Esophagus muscularis mucosa (tissue), 4 donors: ENCODE results near the gene SNX18. TPM values are rescaled to one million over a fixed set of nuclear protein-coding genes. Genes with fewer than 3 reads are reported as not detected.
A peak's percentile ranks its signal among the peaks of the same experiment; 100 is the strongest.

ENCODE experiments used
- DNase-seq: peaks from one replicate; pipeline ENCODE4 v3.0.0-alpha.2; 2017; ENCODE audit errors: extremely low spot score
- H3K27ac ChIP-seq, 4 donors: fragments of 200-600 bp; sonication (generic); replicated peaks in 1 of 4; 1 replicate in 3 of 4; 2 replicates in 1 of 4; pipeline ENCODE4 v1.5.1; 2016 to 2019; ENCODE audit warnings: mild to moderate bottlenecking in 1 of 4
- H3K27me3 ChIP-seq, 4 donors: fragments of 200-600 bp; sonication (generic); one replicate each; pipeline versions ENCODE4 v1.5.1 to v1.6.0; 2016 to 2019
- H3K36me3 ChIP-seq, 4 donors: fragments of 200-600 bp; sonication (generic); one replicate each; pipeline ENCODE4 v1.5.1; 2016 to 2019
- H3K4me1 ChIP-seq, 4 donors: fragments of 200-600 bp; sonication (generic); one replicate each; pipeline ENCODE4 v1.5.1; 2016 to 2019
- H3K4me3 ChIP-seq, 4 donors: fragments of 200-600 bp; sonication (generic); 1 replicate in 2 of 4; 2 replicates in 2 of 4; pipeline ENCODE4 v1.5.1; 2016 to 2019; ENCODE audit warnings: mild to moderate bottlenecking in 4 of 4, moderate library complexity in 1 of 4
- H3K9me3 ChIP-seq, 4 donors: fragments of 200-600 bp; sonication (generic); 1 replicate in 3 of 4; 2 replicates in 1 of 4; pipeline ENCODE4 v1.5.1; 2016 to 2019
- CTCF ChIP-seq, 3 experiments: fragments of 200-600 bp in 2 of 3; fragments of 450-650 bp in 1 of 3; sonication (generic) in 2 of 3; IDR thresholded peaks; one replicate each; pipeline ENCODE4 v1.5.1; 2017 to 2019; ENCODE audit warnings: antibody characterized with exemption in 3 of 3, mild to moderate bottlenecking in 2 of 3, moderate library complexity in 1 of 3
- EP300 ChIP-seq: sonication (generic); formaldehyde crosslinking; IDR thresholded peaks from one replicate; pipeline ENCODE4 v1.6.1; 2017; ENCODE audit warnings: antibody characterized with exemption
- POLR2A ChIP-seq: fragments of 450-650 bp; IDR thresholded peaks from one replicate; pipeline ENCODE4 v1.6.1; 2017; ENCODE audit warnings: antibody characterized with exemption, moderate library complexity, mild to moderate bottlenecking, low read depth
- POLR2AphosphoS5 ChIP-seq, 2 donors: sonication (generic); formaldehyde crosslinking; IDR thresholded peaks; one replicate each; pipeline ENCODE4 v1.6.1; 2017; ENCODE audit warnings: antibody characterized with exemption in 2 of 2
- WGBS: methylation state at CpG from one replicate; pipeline ENCODE4 v1.1.5; 2018; 5-methylcytosine and 5-hydroxymethylcytosine counted together
- intact Hi-C: fragments of 100-400 bp; cut with DNase I; formaldehyde crosslinking; loops from one replicate; pipeline ENCODE4 v1.15.1; 2023
- total RNA-seq, 4 donors: library from RNA; depleted of rRNA; stranded (reverse); fragments of >200 nt; gene quantifications; one replicate each; pipeline versions ENCODE4 v1.1.0 to v1.2.1, GENCODE V29; 2016

SNX18 gene
- total RNA-seq, 4 donors from 2014 or later, result 34.1 to 93.3 (median 57.4) TPM

DNA sequence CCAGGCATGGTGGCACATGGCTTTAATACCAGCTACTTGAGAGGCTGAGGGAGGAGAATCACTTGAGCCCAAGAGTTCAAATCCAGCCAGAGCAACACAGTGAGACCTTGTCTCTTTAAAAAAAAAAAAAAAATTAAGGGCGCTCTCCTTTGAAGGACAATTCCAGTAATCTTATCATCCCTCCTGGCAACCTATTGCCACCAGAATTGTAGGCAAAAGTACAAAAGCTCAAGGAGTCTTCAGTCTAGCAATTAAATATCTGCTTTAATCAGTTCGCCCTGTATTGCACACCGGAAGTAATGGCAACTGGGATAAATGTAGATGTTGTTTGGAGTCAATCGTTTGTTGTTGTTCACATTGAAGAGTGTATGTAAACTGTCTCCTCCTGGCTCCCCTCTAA is 7.7 kb downstream of the SNX18 start:
- no peak for TF ChIP-seq EP300
- no peak for TF ChIP-seq CTCF (IDR thresholded peaks at IDR 0.05)
- TF ChIP-seq POLR2AphosphoS5 (IDR thresholded peaks at IDR 0.05), result no peak
- TF ChIP-seq POLR2A, result no peak
- peaks cover 71 to 98% (median 89%) of the 10 kb centered on the region in 4 donors for H3K4me1 ChIP-seq
- no peak overlapping the region for H3K4me3 ChIP-seq
- no peak for DNase-seq
- H3K36me3 ChIP-seq, result no peaks in the 10 kb centered on the region
- WGBS, result 97% methylated on average over 4 of the region's 4 CpGs
- H3K9me3 ChIP-seq, result no peaks in the 10 kb centered on the region
- no peaks in the 10 kb centered on the region for H3K27me3 ChIP-seq
- H3K27ac ChIP-seq, result peak overlapping the region in 1 of 4 donors; percentile 64
- intact Hi-C loops, result no loop called here

DNA sequence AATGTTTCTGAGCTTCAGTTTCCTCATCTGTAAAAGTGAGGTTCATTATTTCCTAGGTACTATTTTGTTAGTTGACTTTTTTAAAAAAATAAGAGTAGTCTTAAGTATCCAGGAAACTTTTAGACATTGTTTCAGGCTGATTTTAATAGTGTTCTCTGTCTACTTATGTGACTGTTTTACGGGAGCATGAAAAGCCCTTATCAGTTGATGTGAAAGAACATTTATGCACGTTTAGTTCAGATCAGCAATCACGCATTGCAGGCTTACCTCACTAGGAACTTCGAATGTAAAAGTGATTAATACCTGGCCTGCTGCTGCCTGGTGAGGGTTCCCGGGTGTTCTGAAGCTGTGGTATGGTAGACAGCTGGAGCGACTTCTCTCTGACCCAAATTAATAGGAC is 8.1 kb downstream of the SNX18 start:
- no peaks in the 10 kb centered on the region for H3K36me3 ChIP-seq
- 78% methylated on average over 6 of the region's 6 CpGs for WGBS
- no peaks in the 10 kb centered on the region for H3K27me3 ChIP-seq
- intact Hi-C loops, result no loop called here
- H3K27ac ChIP-seq, result no peak overlapping the region
- no peaks in the 10 kb centered on the region for H3K9me3 ChIP-seq
- DNase-seq, result no peak
- H3K4me3 ChIP-seq, result no peak overlapping the region
- TF ChIP-seq CTCF (IDR thresholded peaks at IDR 0.05) (no peak), EP300 (no peak), POLR2AphosphoS5 (IDR thresholded peaks at IDR 0.05) (no peak), POLR2A (no peak)
- H3K4me1 ChIP-seq, result peaks cover 67 to 94% (median 88%) of the 10 kb centered on the region in 4 donors

DNA sequence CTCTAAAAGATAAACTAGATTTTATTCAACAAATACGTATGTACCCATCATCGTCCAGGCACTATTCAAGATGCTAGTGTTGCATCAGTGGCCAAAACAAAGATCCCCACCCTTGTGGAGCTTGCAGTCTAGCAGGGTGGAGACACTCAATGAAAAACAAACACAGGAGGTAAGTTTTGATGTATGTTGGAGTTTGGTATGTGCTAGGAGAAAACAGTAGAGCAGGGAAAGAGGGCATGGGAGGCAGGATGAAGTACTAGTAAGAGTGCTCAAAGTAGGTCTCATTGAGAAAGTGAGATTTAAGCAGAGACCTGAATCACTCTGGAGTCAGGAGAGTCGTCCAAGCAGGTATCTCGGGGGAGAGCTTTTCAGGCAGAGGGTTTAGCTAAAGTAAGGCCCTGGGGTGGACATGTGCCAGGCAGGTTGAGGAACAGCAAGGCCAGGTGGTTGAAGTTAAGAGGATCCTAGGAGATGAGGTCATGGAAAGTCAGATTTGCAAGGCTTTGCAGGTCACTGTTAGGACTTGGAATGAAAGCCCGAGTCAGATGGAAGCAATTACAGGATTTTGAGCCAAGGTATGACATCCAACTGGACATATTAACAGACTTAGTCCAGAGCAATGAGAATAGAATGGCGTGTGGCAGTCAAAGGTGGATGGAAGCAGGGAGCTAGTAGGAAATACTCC is 9.2 kb downstream of the SNX18 start:
- peaks cover 61 to 93% (median 84%) of the 10 kb centered on the region in 4 donors for H3K4me1 ChIP-seq
- intact Hi-C loops, result no loop called here
- no peaks in the 10 kb centered on the region for H3K36me3 ChIP-seq
- 86% methylated on average over 6 of the region's 6 CpGs for WGBS
- H3K27me3 ChIP-seq, result no peaks in the 10 kb centered on the region
- no peaks in the 10 kb centered on the region for H3K9me3 ChIP-seq
- peak; percentile 89 for DNase-seq
- H3K27ac ChIP-seq, result no peak overlapping the region
- no peak overlapping the region for H3K4me3 ChIP-seq
- TF ChIP-seq POLR2AphosphoS5 (IDR thresholded peaks at IDR 0.05), result no peak
- no peak for TF ChIP-seq EP300
- no peak for TF ChIP-seq CTCF (IDR thresholded peaks at IDR 0.05)
- TF ChIP-seq POLR2A, result no peak

- no peaks in the 10 kb centered on the region for H3K27me3 ChIP-seq
- peaks cover 55 to 86% (median 79%) of the 10 kb centered on the region in 4 donors for H3K4me1 ChIP-seq
- H3K4me3 ChIP-seq, result no peak overlapping the region
- TF ChIP-seq EP300 (no peak), POLR2A (no peak), POLR2AphosphoS5 (IDR thresholded peaks at IDR 0.05) (no peak), CTCF (IDR thresholded peaks at IDR 0.05) (no peak)
- intact Hi-C loops, result no loop called here
- H3K9me3 ChIP-seq, result no peaks in the 10 kb centered on the region
- no peak overlapping the region for H3K27ac ChIP-seq
- no peaks in the 10 kb centered on the region for H3K36me3 ChIP-seq
- peak; percentile 83 for DNase-seq
- WGBS, result 84% methylated on average over 15 of the region's 15 CpGs
These were observed 11.2 kb downstream of the SNX18 start for GRCh38 chr5:54528633-54529209.
